Medulla oblongata (tissue), 1 donor: ENCODE measurements around the gene SCARB2.
"Not testable (repeated sequence)": the region's sequence is repeated elsewhere in the genome, so short reads cannot be mapped to it uniquely, and the experiment has no call there.

Experiments
- DNase-seq: peaks from one replicate; pipeline ENCODE4 v3.0.0-alpha.2; 2015; ENCODE audit errors: extremely low spot score

Gene SCARB2

GRCh38 chr4:76213415-76214176 lies at the start of gene SCARB2:
TSS of gene SCARB2 (minus strand) at chr4:76213824. CDS start at chr4:76213543, 281 bp downstream.
- DNase-seq = peak; percentile 92

GRCh38 chr4:76260571-76260970 lies 46.9 kb upstream of the SCARB2 start:
- DNase-seq = no peak

GRCh38 chr4:76257824-76258223 lies 44.2 kb upstream of the SCARB2 start:
- peak; percentile 21 for DNase-seq

GRCh38 chr4:76256968-76257367 lies 43.3 kb upstream of the SCARB2 start:
- DNase-seq = no peak

- DNase-seq = no peak
Observed at GRCh38 chr4:76256032-76256431, 42.4 kb upstream of the SCARB2 start.

GRCh38 chr4:76253511-76253910 lies 39.9 kb upstream of the SCARB2 start:
- no peak for DNase-seq

GRCh38 chr4:76252271-76252653 lies 38.6 kb upstream of the SCARB2 start:
- no peak for DNase-seq

- peak; percentile 70 for DNase-seq
Observed at GRCh38 chr4:76251441-76252270, 38.0 kb upstream of the SCARB2 start, which contains the start of gene FAM47E. TSS of gene FAM47E (plus strand) at chr4:76251721. CDS start at chr4:76251747, 26 bp downstream.

- peak; percentile 11 for DNase-seq
Observed at GRCh38 chr4:76250962-76251361, 37.3 kb upstream of the SCARB2 start.

- DNase-seq = no peak
Observed at GRCh38 chr4:76246852-76247251, 33.2 kb upstream of the SCARB2 start.

- DNase-seq = no peak
Observed at GRCh38 chr4:76246025-76246424, 32.4 kb upstream of the SCARB2 start.

- not testable (repeated sequence) for DNase-seq
Observed at GRCh38 chr4:76243877-76244276, 30.3 kb upstream of the SCARB2 start.

- no peak for DNase-seq
Observed at GRCh38 chr4:76240236-76240635, 26.6 kb upstream of the SCARB2 start.

- DNase-seq = no peak
Observed at GRCh38 chr4:76238701-76239100, 25.1 kb upstream of the SCARB2 start.

GRCh38 chr4:76238236-76238635 lies 24.6 kb upstream of the SCARB2 start:
- no peak for DNase-seq

GRCh38 chr4:76235915-76236314 lies 22.3 kb upstream of the SCARB2 start:
- DNase-seq = no peak

GRCh38 chr4:76235407-76235806 lies 21.8 kb upstream of the SCARB2 start:
- no peak for DNase-seq

GRCh38 chr4:76234679-76235044 lies 21.0 kb upstream of the SCARB2 start:
- DNase-seq = no peak

GRCh38 chr4:76233967-76234678 lies 20.5 kb upstream of the SCARB2 start:
- peak; percentile 29 for DNase-seq

- no peak for DNase-seq
Observed at GRCh38 chr4:76233529-76233928, 19.9 kb upstream of the SCARB2 start.

- no peak for DNase-seq
Observed at GRCh38 chr4:76233083-76233482, 19.5 kb upstream of the SCARB2 start.

- DNase-seq = no peak
Observed at GRCh38 chr4:76232681-76233080, 19.1 kb upstream of the SCARB2 start.
